ENCODE measurements around the gene STK26.

DNA sequence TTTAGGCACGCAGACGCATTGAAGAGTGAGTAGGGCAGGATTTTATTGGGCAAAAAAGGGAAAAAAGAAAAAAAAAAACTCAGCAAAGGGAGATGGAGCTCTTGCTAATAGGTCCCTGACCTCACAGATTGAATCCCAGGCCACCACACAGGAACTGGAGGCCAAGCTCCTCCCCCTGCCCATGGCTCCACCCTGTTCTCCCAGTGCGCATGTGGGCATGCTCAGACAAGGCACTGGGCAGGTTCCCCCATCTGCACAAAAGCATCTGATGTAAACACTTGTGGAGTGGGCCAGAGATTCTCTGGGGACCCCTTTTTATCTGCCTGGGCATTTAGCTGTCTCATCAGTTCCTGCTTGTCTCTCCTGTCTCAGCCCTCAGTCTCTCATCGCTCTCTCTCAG lies 95.3 kb downstream of the STK26 start:
- TF ChIP-seq CTCF (conservative IDR thresholded peaks at IDR 0.05; ENCODE audit: low read length) (no peak), EZH2phosphoT487 (IDR thresholded peaks at IDR 0.05; ENCODE audit: borderline replicate concordance) (no peak)
